ENCODE data around the gene ACD.

GRCh38 chr16:67667453-67667816 lies 7.4 kb upstream of the ACD start:
- TF ChIP-seq ZMAT4 (CRISPR knock-in tag; IDR thresholded peaks at IDR 0.05) (no peak), CTCF (IDR thresholded peaks at IDR 0.05) (no peak), JUN (CRISPR knock-in tag; IDR thresholded peaks at IDR 0.05) (no peak), JAZF1 (CRISPR knock-in tag; IDR thresholded peaks at IDR 0.05) (no peak), TCF7 (CRISPR knock-in tag; IDR thresholded peaks at IDR 0.05; ENCODE audit: low read depth) (no peak), ETV6 (CRISPR knock-in tag; IDR thresholded peaks at IDR 0.05) (no peak), NR3C1 (CRISPR knock-in tag; conservative IDR thresholded peaks at IDR 0.05; ENCODE audit: low read depth) (no peak), MAX (CRISPR knock-in tag; IDR thresholded peaks at IDR 0.05) (no peak), IRF2 (CRISPR knock-in tag; IDR thresholded peaks at IDR 0.05; ENCODE audit: borderline replicate concordance, low read depth) (no peak), NFE2L1 (CRISPR knock-in tag; IDR thresholded peaks at IDR 0.05) (no peak), CREM (CRISPR knock-in tag; IDR thresholded peaks at IDR 0.05) (no peak), ESRRA (CRISPR knock-in tag; IDR thresholded peaks at IDR 0.05; ENCODE audit: borderline replicate concordance) (no peak), ZNF425 (CRISPR knock-in tag; conservative IDR thresholded peaks at IDR 0.05) (no peak), ZBTB21 (CRISPR knock-in tag; IDR thresholded peaks at IDR 0.05; ENCODE audit: borderline replicate concordance) (no peak)

All from WTC11 (cell line).